HL-60/S4 treated with phorbol 12-myristate 13-acetate at 8.2 ng/mL for 4 days and 3 days (cell line): ENCODE measurements around the gene PPAN.

ENCODE experiments used
- in situ Hi-C: fragments of 300-500 bp; cut with MboI; formaldehyde crosslinking; loops from 2 replicates; pipeline ENCODE4 v1.15.0; 2022; ENCODE audit warnings: low sequenced_read_pairs

Gene PPAN

GRCh38 chr19:10092648-10093294, 13.4 kb upstream of the PPAN start:
- in situ Hi-C loops, result no loop called here

DNA sequence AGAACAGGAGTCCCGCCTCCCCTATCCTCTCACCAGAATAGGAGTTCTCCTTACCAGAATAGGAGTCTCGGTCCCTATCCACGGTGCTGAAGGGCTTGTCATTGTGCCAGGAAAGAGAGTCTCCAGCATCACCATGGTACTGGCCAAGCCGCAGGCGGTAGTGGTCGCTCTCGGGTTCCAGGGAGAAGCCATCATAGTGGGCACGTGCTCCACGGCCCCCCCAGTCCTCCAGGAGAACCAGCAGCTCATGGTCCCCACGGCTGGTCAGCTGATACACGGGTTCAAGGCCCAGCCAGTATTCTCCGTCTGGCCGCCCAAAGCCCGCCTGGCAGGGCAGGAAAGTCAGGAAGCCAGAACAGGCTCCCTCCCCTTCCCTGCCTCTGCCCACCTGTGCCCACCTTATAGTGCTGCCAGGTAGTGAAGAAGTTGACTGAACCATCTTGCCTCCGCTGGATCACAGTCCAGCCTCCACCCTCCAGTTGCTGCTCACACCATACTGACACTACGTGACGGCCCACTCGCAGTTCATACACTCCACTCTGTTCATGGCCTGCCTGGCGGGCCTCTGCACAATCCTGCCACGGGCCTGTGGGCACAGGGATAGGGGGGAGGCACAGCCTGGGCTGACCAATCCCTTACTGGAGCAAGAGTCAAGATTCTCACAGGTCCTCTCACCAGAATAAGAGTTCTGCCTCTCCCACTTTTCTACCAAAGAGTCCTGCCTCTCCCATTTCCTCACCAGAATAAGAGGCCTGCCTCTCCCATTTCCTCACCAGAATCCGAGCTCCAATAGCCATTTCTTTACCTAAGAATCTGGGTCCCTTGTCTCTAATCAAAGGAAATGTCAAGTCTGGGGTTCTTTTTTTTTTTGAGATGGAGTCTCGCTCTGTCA, 12.6 kb upstream of the PPAN start:
- in situ Hi-C loops, result no loop called here

GRCh38 chr19:10095622-10095947, 10.6 kb upstream of the PPAN start:
- in situ Hi-C loops, result no loop called here

DNA sequence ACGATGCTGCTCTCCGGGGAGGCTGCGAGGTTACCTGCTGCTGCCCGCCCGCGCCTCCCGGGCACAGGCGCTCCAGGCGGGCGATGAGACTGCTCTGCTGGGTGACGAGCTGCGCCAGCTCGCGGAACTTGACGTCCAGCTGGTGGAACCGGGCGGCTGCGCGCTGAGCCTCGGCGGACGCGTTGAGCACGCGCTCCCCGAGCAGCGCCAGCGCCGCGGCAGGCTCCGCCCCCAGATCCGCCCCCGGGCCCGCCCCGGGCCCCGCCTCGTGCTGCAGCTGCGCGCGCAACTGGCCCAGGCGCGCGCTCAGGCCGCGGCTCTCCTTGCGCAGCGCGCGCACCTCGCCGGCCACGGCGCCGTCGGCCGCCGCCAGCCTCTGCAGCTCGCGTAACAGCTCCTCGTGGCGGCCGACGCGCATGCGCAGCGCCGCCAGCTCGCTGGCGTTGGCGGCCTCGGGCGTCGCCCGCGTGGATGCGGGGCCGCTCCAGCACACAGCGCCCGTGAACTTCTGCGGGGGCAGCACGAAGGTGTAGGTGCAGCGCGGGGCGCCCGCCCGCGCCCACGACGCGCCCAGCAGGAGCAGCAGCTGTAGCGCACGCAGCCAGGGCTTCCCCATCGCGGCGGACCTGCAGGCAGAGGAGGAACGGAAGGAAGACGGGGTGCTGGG, 10.1 kb upstream of the PPAN start:
- in situ Hi-C loops, result no loop called here

GRCh38 chr19:10096615-10096963, 9.6 kb upstream of the PPAN start:
- in situ Hi-C loops, result no loop called here

GRCh38 chr19:10100163-10100785, 5.9 kb upstream of the PPAN start:
- in situ Hi-C loops, result no loop called here

- in situ Hi-C loops, result no loop called here
These were observed 3.4 kb upstream of the PPAN start for GRCh38 chr19:10102787-10103236.

DNA sequence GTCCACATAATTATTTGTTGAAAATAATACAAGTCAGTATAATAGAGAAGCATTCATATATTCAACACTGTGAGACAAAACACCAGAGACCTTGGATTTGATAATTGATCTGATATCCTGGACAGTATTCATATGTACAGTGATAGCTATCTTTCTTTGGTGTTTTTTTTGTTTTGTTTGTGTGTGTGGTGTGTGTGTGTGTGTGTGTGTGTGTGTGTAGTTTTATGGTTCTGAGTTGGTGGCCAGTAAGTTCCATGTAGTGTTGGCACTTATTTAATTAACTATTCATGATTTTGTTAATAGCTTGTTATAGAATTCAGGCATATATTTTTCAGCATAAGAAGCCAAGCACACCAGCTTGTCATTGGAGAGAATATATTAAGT, 2.0 kb upstream of the PPAN start:
- in situ Hi-C loops, result no loop called here

DNA sequence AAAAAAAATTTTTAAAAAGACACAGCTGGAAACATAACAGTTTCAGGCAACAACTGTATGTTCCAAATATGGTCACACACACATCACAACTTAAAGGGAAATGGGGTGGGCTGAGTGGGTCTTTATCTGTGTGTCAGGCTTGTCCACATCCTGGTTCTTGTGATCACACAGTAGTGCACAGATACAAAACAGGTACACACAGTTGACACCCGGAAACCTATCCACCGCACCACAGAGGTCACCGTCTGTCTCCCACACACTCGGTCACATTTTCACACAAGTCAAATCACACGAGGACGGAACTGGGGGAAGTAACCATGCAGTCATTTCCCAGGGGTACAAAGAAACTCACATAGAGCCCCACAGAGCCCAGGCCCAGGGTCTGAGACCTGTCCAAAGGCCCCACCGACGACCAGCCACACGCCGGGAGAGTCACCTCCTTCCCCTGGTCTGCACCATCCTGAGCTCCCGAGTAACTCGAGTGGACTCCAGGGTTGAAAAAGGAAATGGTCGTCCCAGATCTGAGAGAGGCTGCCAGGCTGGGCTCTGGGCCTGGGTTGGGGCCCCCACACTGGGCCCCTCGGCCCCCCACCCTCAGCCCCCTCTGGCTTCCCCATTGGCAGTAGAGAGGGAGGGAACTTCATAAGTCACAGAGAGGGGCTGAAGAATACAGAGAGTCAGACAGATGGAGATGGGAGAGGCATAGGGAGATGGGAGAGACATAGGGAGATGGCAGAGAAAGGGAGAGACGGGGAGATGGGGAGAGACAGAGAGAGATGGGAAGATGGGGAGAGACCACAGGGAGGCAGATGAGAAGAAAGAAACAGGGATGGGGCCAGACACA, 1.3 kb upstream of the PPAN start:
- in situ Hi-C loops, result no loop called here

DNA sequence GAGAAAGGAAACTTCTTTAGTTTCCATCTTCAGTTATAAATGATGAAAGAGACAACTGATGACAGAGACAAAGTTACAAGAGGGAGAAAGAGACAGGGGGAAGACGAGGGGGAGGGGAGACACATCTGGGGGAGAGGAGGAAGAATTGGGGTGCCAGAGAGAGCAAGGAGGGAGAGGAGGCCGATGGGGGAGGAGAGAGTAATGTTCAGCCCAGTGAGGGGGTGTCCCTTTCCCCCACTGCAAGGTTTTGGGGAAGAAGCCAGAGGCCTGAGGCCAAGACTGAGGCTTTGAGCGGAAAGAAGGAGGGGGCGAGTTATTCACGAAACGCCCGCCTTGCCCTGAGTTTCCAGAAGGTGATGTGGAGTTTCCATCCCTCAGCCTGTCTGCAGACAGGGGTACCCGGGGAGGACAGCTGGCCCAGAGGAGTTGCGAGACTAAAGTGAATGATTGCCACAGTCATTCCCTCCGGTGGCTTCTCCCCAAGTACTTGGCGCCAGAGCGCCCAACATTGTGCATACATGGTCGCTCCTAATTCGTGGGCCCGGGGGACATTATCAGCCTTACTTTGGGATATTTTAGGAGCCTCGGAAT, 558 bp upstream of the PPAN start:
- in situ Hi-C loops, result no loop called here

DNA sequence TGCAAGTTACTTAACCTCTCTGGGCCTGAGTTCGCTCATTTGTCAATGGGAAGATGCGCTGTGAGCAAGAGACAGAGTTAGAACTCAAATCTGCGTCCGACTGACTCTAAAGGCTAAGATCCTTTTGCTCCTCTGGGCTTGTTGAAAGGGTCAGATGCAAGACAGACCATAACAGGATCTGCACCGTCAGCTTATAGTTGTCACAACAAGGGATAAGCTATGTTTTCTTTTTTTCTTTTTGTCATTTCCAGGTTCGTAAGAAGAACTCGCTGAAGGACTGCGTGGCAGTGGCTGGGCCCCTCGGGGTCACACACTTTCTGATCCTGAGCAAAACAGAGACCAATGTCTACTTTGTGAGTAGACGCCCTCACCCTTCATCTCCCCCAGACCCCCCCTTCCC, 1.1 kb downstream of the PPAN start:
- in situ Hi-C loops, result no loop called here

DNA sequence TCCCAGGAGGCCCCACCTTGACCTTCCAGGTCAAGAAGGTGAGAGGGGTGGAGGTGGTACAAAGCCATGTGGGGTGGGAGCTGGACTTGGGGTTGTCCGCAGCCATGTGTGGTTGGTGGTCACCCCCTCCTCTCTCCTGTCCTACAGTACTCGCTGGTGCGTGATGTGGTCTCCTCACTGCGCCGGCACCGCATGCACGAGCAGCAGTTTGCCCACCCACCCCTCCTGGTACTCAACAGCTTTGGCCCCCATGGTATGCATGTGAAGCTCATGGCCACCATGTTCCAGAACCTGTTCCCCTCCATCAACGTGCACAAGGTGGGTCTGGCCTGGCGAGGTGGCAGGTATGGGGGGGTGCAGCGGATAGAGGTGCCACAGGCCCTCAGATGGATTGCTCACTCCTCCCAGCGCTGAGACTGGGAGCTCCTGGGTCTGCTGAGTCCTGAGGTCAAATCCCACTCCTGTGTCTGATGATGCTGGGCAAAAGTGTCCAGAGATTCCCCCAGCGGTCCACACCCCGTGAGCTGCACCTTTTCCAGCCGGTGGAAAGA, 1.7 kb downstream of the PPAN start:
- in situ Hi-C loops, result no loop called here

- in situ Hi-C loops, result no loop called here
These were observed 3.4 kb downstream of the PPAN start for GRCh38 chr19:10109528-10109927.

DNA sequence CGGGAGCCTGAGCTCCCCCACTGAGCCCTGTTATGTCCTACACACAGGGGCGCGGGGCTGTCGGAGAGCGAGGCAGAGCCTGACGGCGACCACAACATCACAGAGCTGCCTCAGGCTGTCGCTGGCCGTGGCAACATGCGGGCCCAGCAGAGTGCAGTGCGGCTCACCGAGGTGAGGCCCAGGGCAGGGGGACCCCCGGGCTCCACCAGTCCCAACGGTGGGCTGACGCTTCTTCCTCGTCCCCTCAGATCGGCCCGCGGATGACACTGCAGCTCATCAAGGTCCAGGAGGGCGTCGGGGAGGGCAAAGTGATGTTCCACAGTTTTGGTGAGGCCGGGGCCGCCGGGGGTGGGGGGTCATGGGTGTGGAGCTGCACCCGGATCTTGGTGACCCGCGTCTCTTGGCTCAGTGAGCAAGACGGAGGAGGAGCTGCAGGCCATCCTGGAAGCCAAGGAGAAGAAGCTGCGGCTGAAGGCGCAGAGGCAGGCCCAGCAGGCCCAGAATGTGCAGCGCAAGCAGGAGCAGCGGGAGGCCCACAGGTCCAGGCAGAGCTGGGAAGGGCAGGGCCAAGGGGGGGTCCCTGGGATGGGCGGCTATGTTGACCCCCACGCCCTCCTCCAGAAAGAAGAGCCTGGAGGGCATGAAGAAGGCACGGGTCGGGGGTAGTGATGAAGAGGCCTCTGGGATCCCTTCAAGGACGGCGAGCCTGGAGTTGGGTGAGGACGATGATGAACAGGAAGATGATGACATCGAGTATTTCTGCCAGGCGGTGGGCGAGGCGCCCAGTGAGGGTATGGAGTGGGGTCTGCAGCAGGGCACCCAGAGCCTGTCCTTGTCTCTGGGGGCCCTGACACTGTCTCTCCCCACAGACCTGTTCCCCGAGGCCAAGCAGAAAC, 4.2 kb downstream of the PPAN start:
- in situ Hi-C loops, result no loop called here

DNA sequence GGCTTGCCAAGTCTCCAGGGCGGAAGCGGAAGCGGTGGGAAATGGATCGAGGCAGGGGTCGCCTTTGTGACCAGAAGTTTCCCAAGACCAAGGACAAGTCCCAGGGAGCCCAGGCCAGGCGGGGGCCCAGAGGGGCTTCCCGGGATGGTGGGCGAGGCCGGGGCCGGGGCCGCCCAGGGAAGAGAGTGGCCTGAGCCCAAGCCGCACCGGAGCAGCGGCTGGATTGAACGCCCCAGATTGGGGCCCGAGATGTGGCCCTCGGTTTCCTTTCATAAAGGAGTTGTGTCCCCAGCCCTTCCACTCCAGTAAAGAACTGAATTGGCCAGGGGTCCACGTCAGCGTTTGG, 4.8 kb downstream of the PPAN start:
- in situ Hi-C loops, result no loop called here

- in situ Hi-C loops, result no loop called here
These were observed 5.2 kb downstream of the PPAN start, which contains the start of gene P2RY11 for GRCh38 chr19:10111405-10111811. Gene P2RY11 (plus strand): TSS chr19:10111693. CDS start chr19:10111722, 29 bp downstream.

- in situ Hi-C loops, result no loop called here
These were observed 6.0 kb downstream of the PPAN start for GRCh38 chr19:10112037-10112761.

GRCh38 chr19:10112895-10113591, 6.9 kb downstream of the PPAN start:
- in situ Hi-C loops, result no loop called here
